ENCODE measurements around the gene KRTAP19-3. TPM values are rescaled to one million over a fixed set of nuclear protein-coding genes. Genes with fewer than 3 reads are reported as not detected.
"Not testable (repeated sequence)": the region's sequence is repeated elsewhere in the genome, so short reads cannot be mapped to it uniquely, and the experiment has no call there.

Gene KRTAP19-3
- total RNA-seq, result not detected in 2 replicates

DNA sequence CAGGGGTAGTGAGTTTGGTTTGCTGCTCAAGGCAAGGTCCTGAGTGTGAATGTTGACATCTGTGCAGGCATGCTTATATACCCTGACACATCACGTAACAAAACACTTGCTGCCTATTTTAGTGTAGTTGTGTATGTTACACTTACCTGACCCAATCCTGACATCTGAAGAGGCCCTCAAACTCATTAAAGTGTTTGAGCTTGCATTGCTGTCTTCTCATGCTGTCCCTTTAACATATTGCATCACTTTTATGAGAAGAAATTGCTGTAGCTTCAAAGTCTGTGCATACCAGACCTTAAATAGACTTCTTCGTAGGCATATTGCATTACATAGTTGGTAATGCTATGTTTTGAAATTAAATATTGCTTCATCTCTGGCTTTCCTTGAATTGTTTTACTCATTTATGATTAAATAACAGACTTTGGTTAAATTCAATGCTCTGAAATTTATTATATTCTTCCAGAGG lies at the start of gene KRTAP19-3:
Gene KRTAP19-3 (minus strand): TSS at position 51 of the 466 bp plus-strand sequence. CDS start 56 bp downstream, outside the sequence.
- DNase-seq (ENCODE audit: extremely low read depth, low read depth, low spot score), result no peak

DNA sequence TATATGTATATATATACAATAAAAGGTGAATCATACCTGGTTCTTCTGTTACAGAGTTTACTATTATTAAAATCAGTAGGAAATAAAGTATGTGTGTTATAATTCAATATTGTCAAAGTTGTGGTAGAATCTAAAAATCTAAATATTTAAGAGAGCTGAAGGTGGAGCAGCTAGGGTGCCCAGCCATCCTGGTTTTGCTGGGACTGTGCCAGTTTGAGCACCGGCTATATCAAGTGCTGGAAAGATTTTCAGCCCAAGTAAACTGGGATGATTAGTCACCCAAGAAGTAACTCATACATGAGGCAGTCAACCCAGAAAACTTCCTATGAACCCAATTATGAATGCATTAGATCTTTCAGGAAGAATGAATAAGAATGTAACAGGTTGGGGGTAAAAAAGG lies 27.1 kb upstream of the KRTAP19-3 start:
- no peak for DNase-seq (ENCODE audit: extremely low read depth, low read depth, low spot score)

DNA sequence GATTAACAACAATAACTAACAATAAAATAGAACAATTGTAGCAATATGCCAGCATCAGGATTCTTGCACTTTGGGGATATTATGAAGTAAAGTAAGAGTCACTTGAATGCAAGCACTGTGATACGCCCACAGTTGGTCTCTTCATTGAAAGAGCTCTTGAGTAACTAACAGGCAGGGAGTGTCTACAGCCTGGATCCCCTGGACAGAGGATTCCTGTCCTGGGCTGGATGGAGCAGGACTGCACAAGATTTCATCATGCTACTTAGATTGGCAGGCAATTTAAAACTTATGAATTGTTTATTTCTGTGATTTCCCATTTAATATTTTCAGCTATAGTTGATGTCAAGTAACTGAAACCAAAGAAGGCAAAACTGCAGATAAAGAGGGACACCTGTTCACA lies 23.9 kb upstream of the KRTAP19-3 start:
- no peak for DNase-seq (ENCODE audit: extremely low read depth, low read depth, low spot score)

DNA sequence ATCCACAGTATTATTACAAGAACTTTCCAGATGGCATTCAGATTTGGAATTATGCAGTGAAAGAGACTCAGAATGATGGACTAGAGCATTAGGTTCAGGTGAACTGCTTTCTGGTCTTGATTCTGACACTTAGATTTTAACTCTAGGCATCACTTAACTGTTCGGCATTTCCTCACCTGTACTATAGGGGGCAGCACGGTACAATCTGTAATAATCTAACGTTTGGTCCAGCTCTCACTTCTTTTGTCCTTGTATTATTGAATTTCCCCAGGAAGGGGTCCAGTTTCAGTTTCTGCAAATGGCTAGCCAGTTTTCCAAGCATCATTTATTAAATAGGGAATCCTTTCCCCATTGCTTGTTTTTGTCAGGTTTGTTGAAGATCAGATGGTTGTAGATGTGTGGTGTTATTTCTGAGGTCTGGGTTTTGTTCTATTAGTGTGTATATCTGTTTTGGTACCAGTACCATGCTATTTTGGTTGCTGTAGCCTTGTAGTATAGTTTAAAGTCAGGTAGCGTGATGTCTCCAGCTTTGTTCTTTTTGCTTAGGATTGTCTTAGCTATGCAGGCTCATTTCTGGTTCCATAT lies 13.9 kb upstream of the KRTAP19-3 start:
- not testable (repeated sequence) for DNase-seq (ENCODE audit: extremely low read depth, low read depth, low spot score)

DNA sequence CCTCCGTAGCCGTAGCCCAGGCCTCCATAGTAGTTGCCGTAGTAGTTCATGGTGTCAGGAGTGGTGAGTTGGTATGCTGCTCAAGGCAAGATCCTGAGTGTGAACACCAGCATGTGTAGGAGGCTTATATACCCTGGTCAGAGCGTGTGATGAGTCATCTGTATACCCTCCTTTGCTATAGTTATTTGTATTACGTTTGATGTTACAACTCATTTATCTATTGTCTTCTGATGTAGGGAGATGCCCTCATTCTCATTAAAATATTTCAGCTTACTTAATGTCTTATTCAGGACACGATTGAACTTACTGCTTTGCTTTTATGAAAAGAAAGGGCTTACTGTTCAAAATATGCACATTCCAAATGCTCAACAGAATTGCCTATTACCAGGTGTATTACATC lies 10.2 kb upstream of the KRTAP19-3 start, which contains the start of gene KRTAP19-5:
Gene KRTAP19-5 (minus strand): TSS at position 101 of the 400 bp plus-strand sequence. CDS start 51 bp downstream, at position 50.
- DNase-seq (ENCODE audit: extremely low read depth, low read depth, low spot score), result no peak

DNA sequence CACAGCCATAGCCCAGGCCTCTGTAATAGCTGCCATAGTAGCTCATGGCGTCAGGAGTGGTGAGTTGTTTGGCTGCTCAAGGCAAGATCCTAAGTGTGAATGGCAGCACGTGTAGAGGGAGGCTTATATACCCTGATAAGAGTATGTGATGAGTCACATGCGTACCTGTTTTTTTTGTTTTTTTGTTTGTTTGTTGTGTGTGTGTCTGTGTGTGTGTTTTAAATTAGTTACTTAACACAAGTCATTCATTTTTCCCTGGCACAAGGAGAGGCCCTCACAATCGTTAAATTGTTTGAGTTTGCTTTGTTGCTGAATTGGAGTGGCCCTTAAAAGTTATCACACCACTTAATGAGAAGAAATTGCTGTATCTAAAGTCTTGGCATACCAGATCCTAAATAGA lies 5.3 kb upstream of the KRTAP19-3 start, which contains the start of gene KRTAP19-4:
Gene KRTAP19-4 (minus strand): TSS at position 101 of the 400 bp plus-strand sequence. CDS start 55 bp downstream, at position 46.
- DNase-seq (ENCODE audit: extremely low read depth, low read depth, low spot score), result no peak

DNA sequence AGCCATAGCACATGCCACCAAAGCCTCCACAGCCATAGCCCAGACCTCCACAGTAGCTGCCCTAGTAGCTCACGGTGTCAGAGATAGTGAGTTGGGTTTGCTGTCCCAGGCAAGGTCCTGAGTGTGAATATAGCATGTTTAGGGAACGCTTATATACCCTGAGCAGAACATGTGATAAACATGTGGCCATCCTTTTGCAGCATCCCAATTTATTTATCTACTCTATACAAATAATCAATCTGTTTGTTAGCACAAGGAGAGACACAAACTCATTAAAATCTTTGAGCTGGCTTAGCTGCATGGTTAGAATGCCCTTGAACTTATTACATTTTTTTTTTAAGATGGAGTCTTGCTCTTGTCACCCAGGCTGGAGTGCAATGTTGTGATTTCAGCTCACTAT lies 4.5 kb downstream of the KRTAP19-3 start, which contains the start of gene KRTAP19-2:
Gene KRTAP19-2 (minus strand): TSS at position 101 of the 400 bp plus-strand sequence. CDS start 88 bp downstream, at position 13.
- no peak for DNase-seq (ENCODE audit: extremely low read depth, low read depth, low spot score)

DNA sequence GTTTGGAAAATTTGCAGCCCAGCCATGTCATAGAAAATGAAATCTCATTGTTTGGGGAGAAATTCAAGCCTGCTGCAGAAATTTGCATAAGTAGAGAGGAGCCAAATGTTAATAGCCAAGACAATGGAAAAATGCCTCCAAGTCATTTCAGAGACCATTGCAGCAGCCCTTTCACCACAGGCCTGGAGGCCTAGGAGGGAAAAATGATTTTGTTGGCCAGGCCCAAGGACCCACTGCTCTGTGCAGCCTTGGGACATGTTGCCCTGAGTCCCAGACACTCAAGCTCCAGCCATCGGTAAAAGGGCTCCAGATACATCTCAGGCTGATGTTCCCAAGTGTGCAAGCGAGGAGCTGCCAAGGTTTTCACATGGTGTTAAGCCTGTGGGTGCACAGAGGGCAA lies 5.6 kb downstream of the KRTAP19-3 start:
- DNase-seq (ENCODE audit: extremely low read depth, low read depth, low spot score), result no peak

DNA sequence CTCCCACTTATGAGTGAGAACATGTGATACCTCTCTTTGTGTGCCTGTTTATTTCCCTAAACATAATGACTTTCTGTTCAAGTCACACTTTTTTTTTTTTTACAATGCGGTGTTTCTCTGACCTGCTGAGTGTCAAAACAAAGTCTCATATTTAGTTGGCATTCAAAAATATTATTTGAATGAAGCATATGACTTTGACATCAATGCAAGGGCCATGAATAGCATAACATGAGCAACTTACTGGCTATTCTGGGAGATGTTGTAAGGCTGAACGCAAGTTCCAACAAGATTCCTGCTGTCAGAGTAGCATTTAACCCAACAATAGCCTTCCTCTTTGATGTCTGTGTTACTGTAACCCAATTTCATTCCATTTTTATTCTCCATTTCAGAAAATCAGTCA lies 9.7 kb downstream of the KRTAP19-3 start:
- no peak for DNase-seq (ENCODE audit: extremely low read depth, low read depth, low spot score)

DNA sequence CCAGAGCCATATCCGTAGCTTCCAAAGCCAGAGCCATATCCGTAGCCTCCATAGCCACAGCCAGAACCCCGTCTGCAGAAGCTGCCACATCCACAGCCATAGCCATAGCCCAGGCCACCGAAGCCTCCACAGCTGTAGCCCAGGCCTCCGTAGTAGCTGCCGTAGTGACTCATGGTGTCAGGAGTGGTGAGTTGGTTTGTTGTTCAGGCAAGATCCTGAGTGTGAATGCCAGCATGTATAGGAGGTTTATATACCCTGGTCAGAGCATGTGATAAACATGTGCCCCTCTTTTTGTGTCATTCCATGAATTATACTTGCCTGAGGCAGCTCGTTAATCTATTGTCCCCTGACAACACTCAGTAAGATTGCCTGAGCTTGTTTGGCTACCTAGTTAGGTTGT lies 11.7 kb downstream of the KRTAP19-3 start, which contains the start of gene KRTAP19-1:
Gene KRTAP19-1 (minus strand): TSS at position 223 of the 400 bp plus-strand sequence. CDS start 50 bp downstream, at position 173.
- no peak for DNase-seq (ENCODE audit: extremely low read depth, low read depth, low spot score)

DNA sequence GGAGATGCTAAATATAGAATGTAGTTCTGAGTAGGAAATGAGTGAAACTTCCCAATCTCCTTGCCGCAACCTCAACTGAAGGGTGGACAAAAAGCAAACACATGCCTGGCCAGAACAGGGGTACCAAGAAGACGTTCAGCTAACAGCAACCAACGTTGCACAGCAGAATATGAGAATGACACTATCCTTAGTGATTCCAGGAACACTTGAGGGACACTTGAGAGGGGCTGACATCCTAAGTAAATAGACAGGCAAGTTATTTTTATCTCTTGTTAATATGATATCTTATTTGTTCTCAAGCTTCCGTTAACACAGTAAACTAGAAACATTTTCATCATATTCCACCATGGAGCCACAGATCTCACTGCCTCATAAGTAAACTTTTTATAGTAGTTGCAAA lies 12.6 kb downstream of the KRTAP19-3 start:
- no peak for DNase-seq (ENCODE audit: extremely low read depth, low read depth, low spot score)

DNA sequence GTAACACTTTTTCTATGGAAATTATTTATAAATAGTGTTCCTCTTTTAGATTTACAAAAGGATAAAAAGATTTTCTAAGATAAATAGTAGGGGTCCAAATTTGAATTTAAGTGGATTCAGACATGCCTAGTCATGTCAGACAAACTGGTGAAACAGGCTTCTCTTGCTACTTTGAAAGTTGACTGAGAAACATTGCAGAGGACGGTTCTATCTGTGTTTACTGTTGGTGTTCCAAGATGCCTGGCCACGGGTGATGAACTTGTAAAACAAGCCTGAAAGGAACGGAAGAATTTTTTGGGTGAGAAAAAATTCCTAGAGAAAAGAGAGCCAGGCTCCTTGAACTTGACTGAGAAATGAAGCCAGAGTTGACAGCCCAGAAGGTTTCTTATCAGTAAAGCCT lies 13.8 kb downstream of the KRTAP19-3 start:
- DNase-seq (ENCODE audit: extremely low read depth, low read depth, low spot score), result no peak

DNA sequence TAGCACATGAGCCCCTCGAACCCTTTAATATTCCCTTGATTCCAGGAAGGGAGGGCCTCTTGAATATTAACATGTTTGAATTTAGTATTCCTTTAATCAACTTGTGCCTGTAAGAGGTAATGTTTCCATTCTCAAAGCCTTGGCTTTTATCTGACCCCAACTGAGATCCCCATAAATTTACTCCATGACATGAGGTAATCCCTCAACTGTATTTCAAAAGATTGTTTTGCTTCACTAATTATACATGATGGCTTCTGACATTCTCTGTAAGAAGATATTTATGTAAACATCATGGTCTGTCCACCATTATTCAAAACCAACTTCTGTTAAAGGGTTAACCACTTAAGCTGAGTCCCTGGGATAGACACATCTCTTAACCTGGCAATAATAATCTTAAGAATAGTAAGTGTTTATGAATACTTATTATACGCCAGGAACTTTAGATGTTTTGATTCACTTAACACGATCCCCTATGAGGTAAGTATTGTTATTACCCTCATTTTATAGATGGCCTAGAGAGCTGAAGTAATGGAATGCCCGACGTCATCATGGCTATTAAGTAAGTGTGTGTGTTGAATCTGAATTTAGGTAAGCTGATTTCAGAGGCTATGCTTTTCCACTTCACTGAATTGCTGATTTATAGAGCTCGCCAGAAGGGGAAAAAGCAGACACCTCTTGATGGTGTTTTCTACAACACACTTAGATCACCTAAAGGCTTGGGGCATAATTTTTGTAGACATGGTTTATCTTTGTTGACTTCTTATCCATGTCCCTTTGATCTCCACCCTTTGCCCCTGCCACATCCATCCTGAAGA lies 22.7 kb downstream of the KRTAP19-3 start:
- DNase-seq (ENCODE audit: extremely low read depth, low read depth, low spot score), result no peak

DNA sequence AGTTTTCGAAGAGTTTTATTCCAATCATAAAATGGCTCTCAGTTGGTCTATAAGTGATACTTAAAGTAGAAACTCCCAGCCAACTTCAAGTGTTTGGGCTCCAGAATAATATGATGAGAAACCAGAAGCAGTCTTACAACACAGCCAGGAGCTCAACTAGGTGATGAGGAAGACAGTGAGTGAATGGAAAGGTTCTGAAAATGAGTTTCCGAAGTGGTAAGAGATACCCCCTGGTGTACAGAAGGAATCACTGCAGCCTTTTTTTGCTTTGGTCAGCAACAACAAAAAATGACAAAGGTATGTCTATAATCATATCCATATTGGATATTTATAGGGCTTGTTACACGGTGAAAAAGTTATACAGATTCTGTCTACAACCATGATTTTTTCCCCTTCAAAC lies 28.1 kb downstream of the KRTAP19-3 start:
- no peak for DNase-seq (ENCODE audit: extremely low read depth, low read depth, low spot score)

DNA sequence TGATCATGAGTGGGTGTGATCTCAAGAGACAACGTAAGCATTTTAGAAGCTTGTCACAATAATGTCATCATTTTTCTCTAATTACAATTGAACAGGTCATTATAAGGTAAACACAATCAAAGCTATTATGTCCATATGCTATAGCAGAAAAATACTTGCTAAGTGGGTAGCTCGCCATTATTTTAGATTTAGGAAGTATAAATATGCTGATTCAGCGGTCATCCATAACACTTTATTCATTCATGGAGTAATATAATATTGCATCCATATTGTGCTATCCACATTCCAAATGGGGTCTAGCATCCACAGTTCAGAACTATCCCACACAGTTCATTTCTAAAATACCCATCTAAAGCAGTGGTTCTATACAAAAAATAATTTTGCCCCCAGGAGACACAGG lies 43.3 kb downstream of the KRTAP19-3 start:
- no peak for DNase-seq (ENCODE audit: extremely low read depth, low read depth, low spot score)

DNA sequence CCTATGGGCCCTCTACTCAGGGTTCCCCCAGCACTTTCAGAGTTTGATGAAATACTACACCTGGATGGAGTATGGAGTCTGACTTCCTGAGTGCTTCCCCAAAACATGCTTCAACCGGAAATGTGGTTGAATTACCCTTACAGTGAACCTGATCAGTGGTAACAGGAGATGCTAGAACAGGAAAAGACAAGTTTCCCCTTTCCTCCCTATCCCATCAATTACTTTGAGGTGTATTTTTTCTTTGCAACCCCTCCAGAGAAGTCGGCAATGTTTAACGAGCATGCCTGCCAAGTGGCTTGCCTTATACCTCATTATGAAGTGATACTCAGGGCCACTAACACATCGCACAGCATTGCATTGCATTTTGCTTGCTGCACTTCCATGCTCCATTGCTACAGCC lies 44.8 kb downstream of the KRTAP19-3 start:
- DNase-seq (ENCODE audit: extremely low read depth, low read depth, low spot score), result no peak

DNA sequence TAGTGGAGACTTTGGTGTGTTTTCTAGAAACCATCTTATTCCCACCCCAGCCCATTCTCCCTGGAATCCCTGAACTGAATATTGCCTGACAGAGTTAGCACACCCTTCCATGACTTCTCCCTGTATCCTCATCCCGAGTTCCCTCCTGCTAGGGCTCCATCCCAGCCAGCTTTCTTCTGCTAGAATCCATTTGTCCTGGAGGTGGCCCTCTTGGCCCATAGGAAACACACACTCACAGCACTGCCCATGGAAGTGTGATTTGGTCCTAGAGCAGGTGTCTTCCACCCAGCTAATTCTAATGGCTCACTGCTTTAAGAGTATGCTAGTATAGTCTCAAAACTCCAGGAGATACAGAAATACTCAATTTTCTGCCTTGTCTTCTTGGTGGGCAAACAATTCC lies 47.6 kb downstream of the KRTAP19-3 start:
- no peak for DNase-seq (ENCODE audit: extremely low read depth, low read depth, low spot score)

DNA sequence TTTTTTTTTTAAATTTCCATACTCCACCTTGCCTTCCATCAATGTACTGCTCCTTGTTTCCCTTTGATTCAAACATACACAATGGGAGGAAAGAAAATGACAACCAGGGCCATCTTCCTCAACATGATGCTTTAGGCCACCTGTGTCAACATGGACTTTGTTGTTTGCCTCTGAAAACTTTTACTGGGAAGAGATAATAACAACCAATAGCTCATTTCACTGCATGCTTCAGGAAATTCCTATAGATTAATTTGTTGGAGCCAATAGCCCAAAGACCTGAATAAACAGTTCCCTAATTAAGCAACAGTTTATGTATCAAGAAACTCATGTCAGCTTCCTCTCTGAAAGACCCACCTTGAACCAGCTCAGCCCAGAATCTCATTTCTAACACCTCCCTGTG lies 48.6 kb downstream of the KRTAP19-3 start:
- DNase-seq (ENCODE audit: extremely low read depth, low read depth, low spot score), result no peak
